AG09309 (cell line): ENCODE measurements around the gene FRMD3.

Experiments
- DNase-seq: peaks from one replicate; pipeline ENCODE4 v3.0.0-alpha.2; 2010; ENCODE audit warnings: low read depth
- H3K4me3 ChIP-seq: 2 replicates; pipeline ENCODE4 v1.5.1; 2011; ENCODE audit warnings: mild to moderate bottlenecking, low read depth, low read length, moderate library complexity; ENCODE audit not compliant: control insufficient read depth
- TF ChIP-seq, protein P1 (sequence below): IDR thresholded peaks from 2 replicates; pipeline ENCODE4 v1.5.1; 2011; ENCODE audit warnings: mild to moderate bottlenecking, low read depth, low read length, inconsistent platforms; ENCODE audit not compliant: insufficient read depth, control insufficient read depth; ENCODE audit errors: missing control alignments

Gene FRMD3

GRCh38 chr9:83570359-83570758 is 32.2 kb upstream of the FRMD3 start:
- H3K4me3 ChIP-seq, result no peak overlapping the region
- TF ChIP-seq, protein P1, sequence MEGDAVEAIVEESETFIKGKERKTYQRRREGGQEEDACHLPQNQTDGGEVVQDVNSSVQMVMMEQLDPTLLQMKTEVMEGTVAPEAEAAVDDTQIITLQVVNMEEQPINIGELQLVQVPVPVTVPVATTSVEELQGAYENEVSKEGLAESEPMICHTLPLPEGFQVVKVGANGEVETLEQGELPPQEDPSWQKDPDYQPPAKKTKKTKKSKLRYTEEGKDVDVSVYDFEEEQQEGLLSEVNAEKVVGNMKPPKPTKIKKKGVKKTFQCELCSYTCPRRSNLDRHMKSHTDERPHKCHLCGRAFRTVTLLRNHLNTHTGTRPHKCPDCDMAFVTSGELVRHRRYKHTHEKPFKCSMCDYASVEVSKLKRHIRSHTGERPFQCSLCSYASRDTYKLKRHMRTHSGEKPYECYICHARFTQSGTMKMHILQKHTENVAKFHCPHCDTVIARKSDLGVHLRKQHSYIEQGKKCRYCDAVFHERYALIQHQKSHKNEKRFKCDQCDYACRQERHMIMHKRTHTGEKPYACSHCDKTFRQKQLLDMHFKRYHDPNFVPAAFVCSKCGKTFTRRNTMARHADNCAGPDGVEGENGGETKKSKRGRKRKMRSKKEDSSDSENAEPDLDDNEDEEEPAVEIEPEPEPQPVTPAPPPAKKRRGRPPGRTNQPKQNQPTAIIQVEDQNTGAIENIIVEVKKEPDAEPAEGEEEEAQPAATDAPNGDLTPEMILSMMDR, result no peak
- DNase-seq, result no peak

GRCh38 chr9:83569326-83569725 is 31.1 kb upstream of the FRMD3 start:
- H3K4me3 ChIP-seq, result no peak overlapping the region
- DNase-seq, result no peak
- TF ChIP-seq, protein P1, result no peak

GRCh38 chr9:83563360-83563759 is 25.2 kb upstream of the FRMD3 start:
- no peak overlapping the region for H3K4me3 ChIP-seq
- no peak for DNase-seq
- TF ChIP-seq, protein P1, result no peak

DNA sequence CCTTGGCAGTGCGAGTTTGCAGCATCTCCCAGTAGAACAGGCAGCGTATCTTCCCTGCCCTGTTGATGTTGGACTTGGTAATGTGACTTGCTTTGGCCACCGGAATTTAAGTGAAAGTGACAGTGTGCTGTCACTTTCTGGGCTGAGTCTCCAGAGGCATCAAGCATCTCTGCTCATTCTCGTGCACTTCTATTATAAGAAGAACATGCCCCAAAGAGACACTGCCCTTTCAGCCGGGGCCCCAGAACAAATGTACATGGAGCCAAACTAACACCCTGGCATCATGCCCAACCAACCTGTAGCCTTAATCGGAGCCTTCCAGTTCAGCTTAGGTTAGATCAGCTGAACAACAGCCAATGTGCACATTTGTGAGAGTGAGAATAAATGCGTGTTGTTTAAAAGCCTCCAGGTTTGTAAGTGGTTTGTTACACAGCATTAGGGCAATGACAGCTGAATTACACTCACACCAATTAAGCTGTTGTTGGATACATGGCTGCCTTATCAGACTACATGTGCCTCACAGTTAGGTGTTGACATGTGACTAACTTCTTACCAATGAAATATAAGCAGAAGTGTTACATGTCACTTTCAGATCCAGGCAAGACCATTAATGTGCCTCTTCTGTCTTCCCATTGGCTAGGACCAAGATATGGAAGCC is 22.1 kb upstream of the FRMD3 start:
- no peak overlapping the region for H3K4me3 ChIP-seq
- TF ChIP-seq, protein P1, result no peak
- DNase-seq, result no peak

DNA sequence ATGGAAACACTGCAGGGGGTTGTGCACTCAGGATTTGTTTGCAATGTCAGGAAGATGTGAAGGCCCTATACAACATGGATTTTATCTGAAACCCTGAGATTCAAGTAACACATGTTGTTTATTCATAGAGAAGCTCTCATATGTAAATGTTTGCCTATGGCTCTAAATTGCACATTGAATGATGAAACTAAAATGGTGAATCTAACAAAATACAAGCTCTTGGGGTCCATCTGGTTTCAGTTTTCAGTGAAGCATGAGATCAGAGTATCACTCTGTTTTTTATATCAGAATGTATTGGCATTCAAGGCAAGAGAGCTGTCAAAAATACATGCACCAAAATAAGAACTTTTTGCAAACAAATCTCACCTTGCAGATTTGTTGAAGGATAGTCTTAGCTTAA is 19.6 kb upstream of the FRMD3 start:
- no peak for DNase-seq
- TF ChIP-seq, protein P1, result no peak
- no peak overlapping the region for H3K4me3 ChIP-seq

DNA sequence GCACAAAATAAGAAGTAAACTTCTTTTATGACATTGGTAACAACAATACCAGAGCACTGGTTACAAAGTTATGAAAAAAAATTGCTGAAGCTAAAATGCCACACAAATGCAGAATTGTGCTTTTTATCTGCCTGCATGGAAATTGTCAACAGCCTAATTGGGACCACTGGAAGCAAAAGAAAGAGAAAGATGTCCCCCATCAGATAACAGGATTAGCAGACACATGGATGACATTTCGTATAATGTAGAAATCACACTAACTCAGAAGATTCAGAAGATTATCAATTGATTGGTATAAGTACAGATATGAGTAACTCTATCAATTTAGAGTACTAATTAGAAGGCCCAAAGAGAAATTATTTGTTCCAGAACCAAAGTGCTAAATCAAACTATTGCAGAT is 19.1 kb upstream of the FRMD3 start:
- H3K4me3 ChIP-seq, result no peak overlapping the region
- no peak for DNase-seq
- TF ChIP-seq, protein P1, result no peak
